ENCODE measurements around the gene MAP3K1. TPM values are rescaled to one million over a fixed set of nuclear protein-coding genes. Genes with fewer than 3 reads are reported as not detected.

Gene MAP3K1
- total RNA-seq, 1 experiment from 2014 or later, result 9.3 TPM

DNA sequence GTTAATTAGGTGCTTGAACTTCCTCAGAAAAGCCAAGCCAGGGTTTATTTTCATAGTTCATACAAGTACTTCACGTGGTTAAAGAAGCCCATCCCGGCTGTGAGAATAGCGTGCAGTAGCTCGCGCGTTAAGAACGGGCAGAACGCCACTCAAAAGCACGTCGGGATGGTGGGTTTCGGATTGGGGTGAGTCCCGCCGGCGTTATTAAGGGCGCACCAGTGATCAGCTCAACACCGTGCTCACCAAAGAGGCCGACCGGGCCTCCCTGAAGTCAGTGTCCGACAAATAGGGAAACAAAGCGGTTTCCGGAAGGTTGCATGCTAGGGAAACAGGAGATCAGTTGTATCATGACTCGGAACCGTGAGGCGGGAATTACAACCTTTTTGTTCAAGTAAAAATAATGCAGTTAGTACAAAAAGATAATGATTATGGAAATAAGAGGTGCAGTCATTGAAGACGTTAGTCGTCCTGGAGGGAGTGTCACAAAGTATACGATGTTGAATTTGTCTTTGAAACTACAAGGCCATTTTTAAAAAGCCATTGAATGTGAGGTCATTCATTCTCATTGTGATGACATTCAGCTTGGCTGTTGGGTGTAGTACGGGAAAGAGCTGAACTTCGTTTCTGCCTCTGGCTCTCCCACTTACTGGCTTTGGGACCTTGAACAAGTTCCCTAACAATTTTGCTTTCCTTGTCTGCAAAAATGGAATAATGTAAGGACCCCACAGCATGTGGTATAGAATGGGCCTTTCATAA lies 95.0 kb downstream of the MAP3K1 start:
- peak; percentile 51 for DNase-seq
- Histone ChIP-seq H3K27me3 (no peaks in the 10 kb centered on the region), H3K9me3 (no peaks in the 10 kb centered on the region), H3K4me3 (peak overlapping the region; percentile 82), H3K36me3 (no peaks in the 10 kb centered on the region)

DNA sequence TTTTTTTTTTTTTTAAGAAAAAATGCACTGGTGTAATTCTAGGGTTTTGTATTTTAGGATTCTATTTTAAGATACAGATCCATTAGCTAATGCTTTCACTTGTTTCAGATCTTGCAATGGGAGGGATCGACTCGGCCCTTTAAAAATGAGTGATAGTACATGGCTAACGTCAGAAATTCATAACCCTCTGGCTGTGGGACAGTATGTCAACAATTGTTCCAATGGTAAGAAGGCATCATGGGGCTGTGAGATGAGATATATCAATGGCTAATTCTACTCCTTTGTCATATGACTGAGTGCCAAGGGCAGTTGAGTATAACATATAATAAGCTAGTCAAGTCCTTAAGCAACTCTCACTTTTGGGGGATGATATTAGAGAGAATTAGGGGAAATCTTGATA lies 98.4 kb downstream of the MAP3K1 start:
- Histone ChIP-seq H3K27me3 (no peaks in the 10 kb centered on the region), H3K36me3 (peaks cover 3% of the 10 kb centered on the region; the same call in 1 of the 2 replicates), H3K9me3 (no peaks in the 10 kb centered on the region), H3K4me3 (no peak overlapping the region)
- no peak for DNase-seq

DNA sequence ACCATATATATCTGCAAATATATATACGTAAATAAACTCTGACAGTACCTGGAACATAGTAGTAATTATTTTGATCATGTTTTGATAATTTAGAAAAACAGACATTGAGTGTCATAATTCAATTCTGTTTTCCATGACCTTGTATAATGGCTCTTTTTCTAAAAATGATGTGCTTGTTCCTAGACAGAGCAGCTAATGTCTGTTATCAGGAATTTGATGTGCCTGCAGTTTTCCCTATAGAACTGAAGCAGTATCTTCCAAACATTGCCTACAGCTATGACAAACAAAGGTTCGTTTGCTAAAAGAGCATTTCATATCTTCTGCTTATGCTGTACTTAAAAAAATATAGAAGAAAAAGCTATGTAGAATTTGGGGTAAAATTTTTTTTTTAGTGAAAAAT lies 99.3 kb downstream of the MAP3K1 start:
- DNase-seq, result no peak
- no peak overlapping the region for H3K4me3 ChIP-seq
- H3K27me3 ChIP-seq, result no peaks in the 10 kb centered on the region
- peaks cover 3% of the 10 kb centered on the region for H3K36me3 ChIP-seq
- H3K9me3 ChIP-seq, result no peaks in the 10 kb centered on the region

DNA sequence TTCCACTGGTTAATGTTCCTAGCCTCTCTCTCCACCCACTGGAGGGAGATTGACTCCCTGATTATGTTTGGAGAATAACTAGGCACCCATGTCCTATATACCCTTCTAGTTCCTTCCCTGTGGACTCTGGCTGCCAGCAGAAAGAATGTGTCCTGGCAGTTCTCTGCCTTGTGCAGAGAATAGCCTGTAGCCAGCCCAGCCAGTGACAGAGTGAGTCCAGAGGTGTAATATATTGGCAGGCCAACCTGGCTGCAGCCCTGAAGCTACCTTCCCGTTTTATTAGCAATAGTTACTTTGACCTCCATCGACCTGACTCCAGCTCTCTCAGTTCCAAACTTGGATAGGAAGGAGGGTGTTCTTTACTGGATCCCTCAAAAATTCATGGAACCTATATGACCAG lies 102.2 kb downstream of the MAP3K1 start:
- no peak for DNase-seq
- H3K9me3 ChIP-seq, result no peaks in the 10 kb centered on the region
- H3K4me3 ChIP-seq, result no peak overlapping the region
- no peaks in the 10 kb centered on the region for H3K27me3 ChIP-seq
- H3K36me3 ChIP-seq, result peaks cover 17% of the 10 kb centered on the region

DNA sequence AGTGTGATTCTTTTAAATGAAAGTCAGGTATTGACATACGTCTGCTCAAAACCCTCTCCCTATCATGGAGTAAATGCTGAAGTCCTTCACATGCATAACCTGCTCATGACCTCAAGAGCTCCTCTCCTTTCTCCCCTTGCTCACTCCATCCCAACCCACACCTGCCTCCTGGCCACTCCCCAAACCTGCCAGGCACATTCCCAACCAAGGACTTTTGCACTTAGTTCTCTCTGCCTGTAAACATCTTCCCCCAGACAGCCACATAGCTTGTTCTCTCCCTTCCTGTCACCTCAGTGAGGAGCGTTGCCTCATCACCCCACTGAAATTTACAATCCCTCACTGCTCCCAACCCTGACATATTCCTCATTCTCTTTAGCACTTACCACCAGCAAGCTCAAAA lies 102.7 kb downstream of the MAP3K1 start:
- H3K4me3 ChIP-seq, result no peak overlapping the region
- no peaks in the 10 kb centered on the region for H3K27me3 ChIP-seq
- no peak for DNase-seq
- H3K36me3 ChIP-seq, result peaks cover 20% of the 10 kb centered on the region
- no peaks in the 10 kb centered on the region for H3K9me3 ChIP-seq

DNA sequence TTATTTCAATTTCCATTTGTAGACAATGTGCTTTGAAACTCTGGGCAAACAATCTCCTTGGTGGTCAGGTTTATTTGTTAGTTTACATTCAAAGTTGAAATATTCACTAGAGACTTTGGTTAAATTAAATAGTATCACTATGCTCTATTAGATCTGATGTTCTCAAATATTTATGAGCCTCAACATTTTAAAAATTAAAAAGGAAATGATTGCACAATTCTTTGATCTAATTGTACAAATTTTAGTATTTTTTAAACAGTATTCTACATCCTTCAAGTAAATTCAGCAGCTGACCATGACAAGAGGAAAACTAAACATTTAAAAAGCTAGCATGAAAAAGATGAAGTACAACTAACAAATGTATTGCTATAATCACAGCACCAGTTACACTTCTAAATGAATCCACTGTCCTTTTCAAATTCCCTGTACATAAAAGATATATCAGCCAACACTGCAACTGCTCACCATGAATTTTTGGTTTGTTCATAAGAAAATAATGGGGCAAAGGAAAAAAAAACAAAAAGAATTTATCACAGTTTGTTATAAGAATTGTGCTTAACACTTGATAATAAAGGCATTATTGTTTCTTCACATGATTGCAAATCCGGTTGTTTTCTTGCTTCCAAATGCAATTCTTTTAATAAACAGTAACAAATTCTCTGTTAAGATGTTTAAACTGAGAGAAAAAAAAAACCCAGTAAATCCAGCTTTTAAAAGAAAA lies 104.8 kb downstream of the MAP3K1 start:
- DNase-seq, result no peak
- Histone ChIP-seq H3K27me3 (no peaks in the 10 kb centered on the region), H3K36me3 (peaks cover 35% of the 10 kb centered on the region), H3K9me3 (no peaks in the 10 kb centered on the region), H3K4me3 (no peak overlapping the region)

DNA sequence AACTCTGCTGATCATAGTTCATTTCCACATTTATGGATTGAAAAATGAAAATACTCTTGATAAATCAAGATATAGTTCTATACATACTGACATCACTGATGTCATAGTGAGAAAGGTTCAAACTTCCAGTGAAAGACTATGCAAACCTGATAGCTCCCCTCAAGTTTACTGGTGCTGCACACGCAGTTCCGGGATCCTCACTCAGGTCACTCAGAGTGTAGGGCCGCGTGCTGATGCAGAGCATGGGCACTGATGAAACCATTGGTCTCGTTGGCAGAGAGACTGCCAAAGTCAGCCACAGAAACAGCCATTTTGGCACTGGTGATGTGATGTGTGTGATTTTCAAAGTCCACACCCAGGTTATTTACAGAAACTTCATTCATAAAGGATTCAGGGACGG lies 107.6 kb downstream of the MAP3K1 start:
- no peak for DNase-seq
- Histone ChIP-seq H3K4me3 (no peak overlapping the region), H3K9me3 (no peaks in the 10 kb centered on the region), H3K36me3 (peaks cover 42% of the 10 kb centered on the region), H3K27me3 (no peaks in the 10 kb centered on the region)

DNA sequence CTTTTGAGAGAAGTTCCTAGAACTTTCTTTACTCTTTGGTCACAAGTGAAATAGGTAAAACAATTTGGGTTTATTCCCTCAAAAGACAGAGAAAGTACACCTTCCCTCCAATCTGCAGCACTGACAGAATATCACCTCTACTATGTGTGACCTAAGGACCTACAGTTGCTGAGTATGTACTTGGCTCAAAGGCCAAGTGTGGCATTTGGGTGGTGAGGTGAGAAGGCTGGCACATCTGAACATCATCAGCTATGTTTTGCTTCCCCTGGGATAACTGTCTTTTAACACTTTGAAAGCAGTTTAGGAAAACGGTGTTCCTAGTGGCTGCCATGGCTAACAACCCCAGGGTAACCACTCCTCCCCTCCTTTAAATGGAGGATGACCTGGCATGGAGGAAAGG lies 119.0 kb downstream of the MAP3K1 start:
- no peaks in the 10 kb centered on the region for H3K9me3 ChIP-seq
- peaks cover 56% of the 10 kb centered on the region for H3K36me3 ChIP-seq
- no peak for DNase-seq
- no peaks in the 10 kb centered on the region for H3K27me3 ChIP-seq
- H3K4me3 ChIP-seq, result no peak overlapping the region

DNA sequence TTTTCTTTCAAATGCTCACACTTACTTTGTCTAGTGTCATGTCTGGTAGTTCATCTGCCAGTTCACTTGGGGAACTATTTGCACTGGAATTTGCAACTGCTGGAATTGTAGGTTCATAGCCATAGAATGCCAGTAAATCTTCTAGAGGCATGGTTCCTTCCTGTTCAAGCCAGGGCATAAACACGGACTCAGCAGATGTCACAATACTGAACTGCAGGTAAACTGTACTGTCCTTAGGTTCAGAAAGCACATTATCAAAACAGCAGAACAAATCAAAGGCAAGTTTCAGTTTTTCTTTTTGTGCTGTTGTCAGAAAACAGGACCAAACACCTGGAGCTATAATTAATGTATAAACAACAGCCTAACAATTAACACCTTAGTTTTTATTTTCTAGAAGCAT lies 123.5 kb downstream of the MAP3K1 start:
- no peaks in the 10 kb centered on the region for H3K9me3 ChIP-seq
- H3K36me3 ChIP-seq, result peaks cover 54% of the 10 kb centered on the region
- no peak overlapping the region for H3K4me3 ChIP-seq
- no peaks in the 10 kb centered on the region for H3K27me3 ChIP-seq
- DNase-seq, result no peak

DNA sequence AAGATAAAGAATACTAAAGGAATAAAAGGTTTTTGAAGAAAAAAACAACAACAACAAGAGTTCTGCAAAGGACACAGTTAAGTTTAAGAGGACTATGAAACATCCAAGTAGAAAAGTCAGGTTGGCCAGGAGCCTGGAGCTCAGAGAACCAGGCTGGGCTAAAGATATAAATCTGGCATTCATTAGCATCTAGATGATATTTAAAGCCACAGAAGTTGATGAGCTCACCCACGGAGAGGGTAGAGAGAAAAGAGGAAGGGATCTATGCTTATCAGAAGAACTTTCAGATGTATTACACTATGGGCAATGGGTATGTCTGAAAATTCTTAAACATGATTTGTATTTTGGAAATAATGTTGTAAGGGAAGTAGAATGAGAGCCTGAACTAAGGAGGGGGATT lies 126.6 kb downstream of the MAP3K1 start:
- H3K36me3 ChIP-seq, result peaks cover 47% of the 10 kb centered on the region

More for the DNA sequence above, 126.6 kb downstream of the MAP3K1 start:
- Histone ChIP-seq H3K4me3 (no peak overlapping the region), H3K9me3 (no peaks in the 10 kb centered on the region), H3K27me3 (no peaks in the 10 kb centered on the region)
- DNase-seq, result no peak

Other genes with a start within 250 kb of the MAP3K1 start
- 16.0 and 22.5 TPM in 2 replicates for gene SETD9, start 94.0 kb downstream of the MAP3K1 start, total RNA-seq (2014; rRNA removed; shearing (Covaris generic); ENCODE audit: low replicate concordance)
- gene MIER3, start 136.6 kb downstream of the MAP3K1 start, total RNA-seq (2014; rRNA removed; shearing (Covaris generic); ENCODE audit: low replicate concordance), result 7.7 and 82.5 TPM in 2 replicates

All from MG63 (cell line).